Measurements from ENCODE around the gene LIPI. TPM values are rescaled to one million over a fixed set of nuclear protein-coding genes. Genes with fewer than 3 reads are reported as not detected.

Gene LIPI
- total RNA-seq, 1 experiment from 2014 or later, result not detected

- no peak overlapping the region for H3K18ac ChIP-seq (ENCODE audit: insufficient read length, low read depth, low read length)
- Mint-ChIP-seq H3K4me3 (no peak overlapping the region), H3K27me3 (ENCODE audit: low read depth) (peaks cover 4% of the 10 kb centered on the region; the same call in 1 of the 2 replicates), H3K27ac (no peak overlapping the region), H3K9me3 (peaks cover 79 to 82% of the 10 kb centered on the region in 2 experiments), H3K4me1 (peaks cover 9 to 13% of the 10 kb centered on the region in 2 experiments; a peak in 2 of 4 replicates), H3K36me3 (ENCODE audit: insufficient read depth in 1 of 3, low read depth in 3 of 3) (peaks cover 18 to 20% (median 20%) of the 10 kb centered on the region in 3 experiments; a peak in 6 of 7 replicates)
- no peak overlapping the region for H3K4me2 ChIP-seq (ENCODE audit: insufficient read depth, insufficient read length, low read length)
- H4K20me1 ChIP-seq (ENCODE audit: control insufficient read depth, insufficient read depth, insufficient read length), result no peaks in the 10 kb centered on the region
- H3K23me2 ChIP-seq (ENCODE audit: insufficient read length, low read depth, low read length, poor library complexity, severe bottlenecking), result no peaks in the 10 kb centered on the region
- H2AK5ac ChIP-seq (ENCODE audit: insufficient read length, low read length), result no peak overlapping the region
- no peak for TF ChIP-seq CTCF (conservative IDR thresholded peaks at IDR 0.05)
- no peak overlapping the region for H3K9ac ChIP-seq (ENCODE audit: extremely low read depth, insufficient read length, low read length)
- no CpG with 5 or more reads among the region's 6 CpGs for WGBS (ENCODE audit: extremely low coverage, insufficient read length, low lambda C conversion rate)
- no peak overlapping the region for H4K8ac ChIP-seq (replicated peaks; ENCODE audit: insufficient read length, low read depth, low read length)
- H3K79me2 ChIP-seq (ENCODE audit: insufficient read depth, low read length), result no peaks in the 10 kb centered on the region
- DNase-seq, result no peak
- no peak overlapping the region; the same call in 1 of the 2 replicates for H3K4ac ChIP-seq (ENCODE audit: low read depth, low read length)
- H4K5ac ChIP-seq (ENCODE audit: insufficient read length, low read depth, low read length), result no peak overlapping the region
- no peak overlapping the region for H4K91ac ChIP-seq (ENCODE audit: insufficient read length, low read depth, low read length)
- H2BK15ac ChIP-seq (ENCODE audit: low read depth, low read length), result no peak overlapping the region
- no peak overlapping the region for H2BK20ac ChIP-seq (ENCODE audit: low read depth, low read length, poor library complexity, severe bottlenecking)
- H3K79me1 ChIP-seq (ENCODE audit: insufficient read depth, low read depth, low read length, poor library complexity, severe bottlenecking), result no peaks in the 10 kb centered on the region
- no peak overlapping the region for H3K56ac ChIP-seq (ENCODE audit: insufficient read length, low read depth, low read length)
- no peak overlapping the region for H2AFZ ChIP-seq (ENCODE audit: low read length)
- H3T11ph ChIP-seq (ENCODE audit: low read length), result no peak overlapping the region
- no peak overlapping the region for H2BK5ac ChIP-seq (ENCODE audit: insufficient read length, low read length)
- no peaks in the 10 kb centered on the region for H3K9me3 ChIP-seq (ENCODE audit: control insufficient read depth, low read depth, low read length)
- no peak overlapping the region for H2BK120ac ChIP-seq (ENCODE audit: low read depth, low read length, poor library complexity, severe bottlenecking)
- H2BK12ac ChIP-seq (ENCODE audit: insufficient read length, low read depth, low read length), result no peak overlapping the region
- no peak overlapping the region for H3K23ac ChIP-seq (ENCODE audit: insufficient read length, low read depth, low read length)
- H3K27ac ChIP-seq (ENCODE audit: insufficient read length, low read depth, low read length), result no peak overlapping the region
- H3K4me1 ChIP-seq (ENCODE audit: insufficient read depth, low read length), result no peaks in the 10 kb centered on the region; the same call in 1 of the 2 replicates
- H3K27me3 ChIP-seq (ENCODE audit: insufficient read depth, low read length), result no peaks in the 10 kb centered on the region
- H3K14ac ChIP-seq (ENCODE audit: insufficient read depth, low read length), result no peak overlapping the region
These were observed 94.7 kb downstream of the LIPI start for GRCh38 chr21:14116080-14116481.
